Measurements from ENCODE around the gene MTHFR. TPM values are rescaled to one million over a fixed set of nuclear protein-coding genes. Genes with fewer than 3 reads are reported as not detected.

Gene MTHFR
- total RNA-seq, 6 donors from 2014 or later = 51.5 to 163 (median 58.2) TPM

- Histone ChIP-seq H3K4me3 (no peak overlapping the region), H3K36me3 (no peaks in the 10 kb centered on the region), H3K9me3 (no peaks in the 10 kb centered on the region), H3K27ac (no peak overlapping the region), H3K27me3 (no peaks in the 10 kb centered on the region), H3K4me1 (no peaks in the 10 kb centered on the region)
- no peak for ATAC-seq (ENCODE audit: low FRiP score in 2 of 2)
- peak in 1 of 2 donors; percentile 61 for DNase-seq
- 93 to 97% methylated on average over 14 of the region's 15 CpGs for WGBS, 2 donors
- TF ChIP-seq CTCF (IDR thresholded peaks at IDR 0.05) = no peak
- TF ChIP-seq POLR2AphosphoS5 (IDR thresholded peaks at IDR 0.05) = no peak
- no peak for TF ChIP-seq POLR2A (IDR thresholded peaks at IDR 0.05)
- no peak for TF ChIP-seq EP300 (IDR thresholded peaks at IDR 0.05)
Measured at GRCh38 chr1:11778844-11779623, 26.7 kb downstream of the MTHFR start.

- H3K4me1 ChIP-seq = no peaks in the 10 kb centered on the region
- no peak for ATAC-seq (ENCODE audit: low FRiP score in 2 of 2)
- H3K27ac ChIP-seq = no peak overlapping the region
- no peak for DNase-seq
- no peak overlapping the region for H3K4me3 ChIP-seq
- H3K27me3 ChIP-seq = no peaks in the 10 kb centered on the region
- no peaks in the 10 kb centered on the region for H3K9me3 ChIP-seq
- no peak for TF ChIP-seq EP300 (IDR thresholded peaks at IDR 0.05)
- no peak for TF ChIP-seq POLR2A (IDR thresholded peaks at IDR 0.05)
- TF ChIP-seq CTCF (IDR thresholded peaks at IDR 0.05) = no peak
- TF ChIP-seq POLR2AphosphoS5 (IDR thresholded peaks at IDR 0.05) = no peak
- WGBS, 2 donors = 98% methylated on average over 7 of the region's 9 CpGs; no CpG with 5 or more reads in 1 of the 2 donors
- H3K36me3 ChIP-seq = no peaks in the 10 kb centered on the region
Measured at GRCh38 chr1:11778336-11778735, 27.4 kb downstream of the MTHFR start.

- H3K4me3 ChIP-seq = no peak overlapping the region
- ATAC-seq (ENCODE audit: low FRiP score in 2 of 2) = no peak
Measured at GRCh38 chr1:11777658-11778322, 28.0 kb downstream of the MTHFR start.

DNA sequence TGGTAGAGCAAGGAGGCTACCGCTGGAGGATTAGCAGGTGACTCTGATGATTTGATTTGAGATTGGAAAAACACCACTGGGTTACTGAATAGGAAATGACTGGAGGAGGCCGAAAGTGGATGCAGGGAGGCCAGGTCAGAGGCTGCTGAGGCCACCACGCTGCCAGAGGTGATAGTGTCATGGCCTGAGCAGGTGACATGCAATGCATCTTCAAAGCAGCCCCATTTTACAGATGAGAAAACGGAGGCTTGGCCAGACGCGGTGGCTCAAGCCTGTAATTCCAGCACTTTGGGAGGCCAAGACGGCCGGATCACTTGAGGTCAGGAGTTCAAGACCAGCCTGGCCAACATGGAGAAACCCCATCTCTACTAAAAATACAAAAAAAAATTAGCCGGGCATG, 31.0 kb downstream of the MTHFR start:
- no peak for ATAC-seq (ENCODE audit: low FRiP score in 2 of 2)
- no peaks in the 10 kb centered on the region for H3K4me1 ChIP-seq
- no peak for TF ChIP-seq POLR2A (IDR thresholded peaks at IDR 0.05)
- TF ChIP-seq EP300 (IDR thresholded peaks at IDR 0.05) = no peak
- TF ChIP-seq CTCF (IDR thresholded peaks at IDR 0.05) = no peak
- TF ChIP-seq POLR2AphosphoS5 (IDR thresholded peaks at IDR 0.05) = no peak
- no peaks in the 10 kb centered on the region for H3K9me3 ChIP-seq
- WGBS, 2 donors = 91 to 93% methylated on average over 9 of the region's 9 CpGs
- H3K36me3 ChIP-seq = no peaks in the 10 kb centered on the region
- no peak overlapping the region for H3K4me3 ChIP-seq
- H3K27me3 ChIP-seq = no peaks in the 10 kb centered on the region
- H3K27ac ChIP-seq = no peak overlapping the region
- no peak for DNase-seq

More at GRCh38 chr1:11777658-11778322, 28.0 kb downstream of the MTHFR start:
- H3K9me3 ChIP-seq = no peaks in the 10 kb centered on the region
- 91 to 94% methylated on average over 2 to 8 of the region's 8 CpGs for WGBS, 2 donors
- H3K27me3 ChIP-seq = no peaks in the 10 kb centered on the region
- no peak for DNase-seq
- no peak for TF ChIP-seq EP300 (IDR thresholded peaks at IDR 0.05)
- TF ChIP-seq POLR2A (IDR thresholded peaks at IDR 0.05) = no peak
- no peak for TF ChIP-seq CTCF (IDR thresholded peaks at IDR 0.05)
- TF ChIP-seq POLR2AphosphoS5 (IDR thresholded peaks at IDR 0.05) = no peak
- H3K36me3 ChIP-seq = no peaks in the 10 kb centered on the region
- H3K4me1 ChIP-seq = no peaks in the 10 kb centered on the region
- no peak overlapping the region for H3K27ac ChIP-seq

Measured in upper lobe of left lung (tissue), 6 donors.